HFF-Myc (cell line): ENCODE measurements around the gene RDH5.

Source experiments
- DNase-seq: peaks from one replicate; pipeline ENCODE4 v3.0.0-alpha.2; 2011; ENCODE audit warnings: low read depth; ENCODE audit errors: extremely low read depth
- H3K4me3 ChIP-seq: replicated peaks from 2 replicates; pipeline ENCODE4 v1.5.1; 2011; ENCODE audit warnings: low read depth, mild to moderate bottlenecking, control low read depth, low read length
- TF ChIP-seq, protein P1 (sequence below): IDR thresholded peaks from 2 replicates; pipeline ENCODE4 v1.5.1; 2012; ENCODE audit warnings: mild to moderate bottlenecking, low read depth, low read length, control low read depth; ENCODE audit errors: missing control alignments

The RDH5 gene

DNA sequence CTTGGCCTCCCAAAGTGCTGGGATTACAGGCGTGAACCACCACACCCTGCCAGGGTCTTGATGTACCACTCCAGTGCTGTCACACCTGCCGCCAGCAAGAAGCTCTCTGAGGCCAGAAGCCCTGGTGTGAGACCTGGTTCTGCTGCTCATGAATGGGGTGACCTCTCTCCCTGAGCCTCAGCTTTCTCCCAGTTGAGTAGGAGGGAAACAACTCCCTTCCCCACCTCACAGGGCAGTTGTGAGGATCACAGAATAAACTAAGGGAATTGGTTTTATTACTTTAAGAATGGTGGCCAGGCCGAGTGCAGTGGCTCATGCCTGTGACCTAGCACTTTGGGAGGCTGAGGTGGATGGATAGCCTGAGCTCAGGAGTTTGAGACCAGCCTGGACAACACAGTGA lies 14.4 kb downstream of the RDH5 start:
- TF ChIP-seq, protein P1, sequence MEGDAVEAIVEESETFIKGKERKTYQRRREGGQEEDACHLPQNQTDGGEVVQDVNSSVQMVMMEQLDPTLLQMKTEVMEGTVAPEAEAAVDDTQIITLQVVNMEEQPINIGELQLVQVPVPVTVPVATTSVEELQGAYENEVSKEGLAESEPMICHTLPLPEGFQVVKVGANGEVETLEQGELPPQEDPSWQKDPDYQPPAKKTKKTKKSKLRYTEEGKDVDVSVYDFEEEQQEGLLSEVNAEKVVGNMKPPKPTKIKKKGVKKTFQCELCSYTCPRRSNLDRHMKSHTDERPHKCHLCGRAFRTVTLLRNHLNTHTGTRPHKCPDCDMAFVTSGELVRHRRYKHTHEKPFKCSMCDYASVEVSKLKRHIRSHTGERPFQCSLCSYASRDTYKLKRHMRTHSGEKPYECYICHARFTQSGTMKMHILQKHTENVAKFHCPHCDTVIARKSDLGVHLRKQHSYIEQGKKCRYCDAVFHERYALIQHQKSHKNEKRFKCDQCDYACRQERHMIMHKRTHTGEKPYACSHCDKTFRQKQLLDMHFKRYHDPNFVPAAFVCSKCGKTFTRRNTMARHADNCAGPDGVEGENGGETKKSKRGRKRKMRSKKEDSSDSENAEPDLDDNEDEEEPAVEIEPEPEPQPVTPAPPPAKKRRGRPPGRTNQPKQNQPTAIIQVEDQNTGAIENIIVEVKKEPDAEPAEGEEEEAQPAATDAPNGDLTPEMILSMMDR, result no peak
- no peak overlapping the region for H3K4me3 ChIP-seq
- DNase-seq, result no peak

DNA sequence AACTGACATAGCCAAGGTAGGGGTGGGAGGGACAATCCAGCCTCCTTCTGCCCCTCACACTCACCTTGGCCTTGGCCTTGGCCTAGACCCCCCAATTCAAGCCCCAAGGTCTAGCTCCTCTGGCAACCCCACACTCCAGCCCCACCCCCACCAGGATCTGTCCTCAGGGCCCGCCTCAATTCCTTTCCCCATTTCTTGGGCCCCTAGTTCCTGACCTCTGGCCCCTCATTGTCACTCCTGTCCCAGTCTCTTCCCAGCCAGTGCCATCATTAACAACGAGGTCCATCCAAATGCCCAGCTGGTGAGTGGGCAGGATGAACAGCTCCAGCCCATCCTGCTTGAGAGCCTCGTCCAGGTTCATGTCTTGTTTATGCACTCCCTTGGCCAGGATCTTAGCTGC lies 15.9 kb downstream of the RDH5 start:
- H3K4me3 ChIP-seq, result no peak overlapping the region
- TF ChIP-seq, protein P1, result no peak

DNA sequence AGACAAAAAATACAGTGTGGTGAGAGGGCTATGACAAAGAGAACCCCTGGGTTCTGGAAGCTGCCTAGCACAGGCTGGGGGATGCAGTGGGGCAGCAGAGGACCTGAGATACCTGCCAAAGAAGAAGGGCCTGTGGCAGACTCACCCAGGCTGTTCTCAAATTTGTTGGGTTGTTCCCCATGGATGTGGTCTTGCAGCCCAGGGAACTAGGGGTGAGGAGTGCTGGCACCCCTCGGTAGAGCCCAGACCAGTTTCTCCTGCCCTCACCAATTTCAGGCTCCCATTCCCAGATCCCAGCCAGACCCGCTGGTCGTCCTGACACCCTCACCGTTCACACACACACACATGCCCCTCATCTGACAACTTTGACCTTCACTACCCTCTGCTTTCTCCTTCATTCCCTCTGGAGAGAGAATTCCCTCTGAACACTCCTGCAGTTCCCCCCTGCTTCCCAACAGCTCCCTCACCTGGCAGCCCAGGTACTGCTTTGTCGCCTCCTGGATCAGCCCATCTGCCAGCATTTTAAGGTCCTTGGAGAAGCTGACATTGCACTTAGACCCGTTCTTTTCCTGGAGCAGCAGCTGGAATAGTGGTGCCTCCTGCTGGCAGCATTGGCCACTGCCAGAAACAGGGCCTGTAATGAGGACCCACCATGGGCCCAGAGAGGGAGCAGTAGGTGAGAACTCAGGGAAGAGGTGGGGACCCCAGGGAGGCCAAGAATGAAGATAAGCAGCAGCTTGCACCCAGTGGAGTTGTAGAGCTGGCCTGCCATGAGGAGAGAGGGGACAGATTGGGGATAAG lies 16.8 kb downstream of the RDH5 start:
- H3K4me3 ChIP-seq, result no peak overlapping the region

More for the DNA sequence above, 15.9 kb downstream of the RDH5 start:
- DNase-seq, result no peak

DNA sequence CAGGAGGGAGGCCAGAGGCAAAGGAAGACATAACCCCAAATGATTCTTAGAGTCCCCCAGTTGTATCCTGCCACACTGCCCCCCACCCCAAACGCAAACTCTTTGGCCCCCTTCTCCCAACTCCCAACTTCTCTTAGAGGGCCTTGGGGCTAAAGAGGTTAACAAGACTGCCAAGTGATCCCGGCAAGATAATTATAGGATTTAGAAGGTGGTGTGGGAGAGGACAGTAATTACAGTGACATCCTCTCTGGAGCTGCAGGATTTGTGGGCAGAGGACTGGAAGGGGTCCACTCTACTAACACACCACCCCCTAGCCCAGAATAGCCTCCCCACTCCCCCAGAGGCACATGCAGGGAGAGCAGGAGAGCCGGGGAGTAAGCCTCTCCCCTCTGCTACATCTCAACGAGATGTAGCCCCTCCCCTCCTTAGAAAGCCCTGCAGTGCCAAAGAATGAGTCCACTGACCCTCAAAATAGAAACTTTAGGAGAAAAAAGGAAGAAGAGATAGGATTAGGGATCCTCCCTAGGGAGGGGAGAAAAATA lies 17.5 kb downstream of the RDH5 start:
- DNase-seq, result no peak
- TF ChIP-seq, protein P1, result no peak
- peak overlapping the region; percentile 50 for H3K4me3 ChIP-seq

More for the DNA sequence above, 16.8 kb downstream of the RDH5 start:
- TF ChIP-seq, protein P1, result peak; percentile 90
- DNase-seq, result no peak

DNA sequence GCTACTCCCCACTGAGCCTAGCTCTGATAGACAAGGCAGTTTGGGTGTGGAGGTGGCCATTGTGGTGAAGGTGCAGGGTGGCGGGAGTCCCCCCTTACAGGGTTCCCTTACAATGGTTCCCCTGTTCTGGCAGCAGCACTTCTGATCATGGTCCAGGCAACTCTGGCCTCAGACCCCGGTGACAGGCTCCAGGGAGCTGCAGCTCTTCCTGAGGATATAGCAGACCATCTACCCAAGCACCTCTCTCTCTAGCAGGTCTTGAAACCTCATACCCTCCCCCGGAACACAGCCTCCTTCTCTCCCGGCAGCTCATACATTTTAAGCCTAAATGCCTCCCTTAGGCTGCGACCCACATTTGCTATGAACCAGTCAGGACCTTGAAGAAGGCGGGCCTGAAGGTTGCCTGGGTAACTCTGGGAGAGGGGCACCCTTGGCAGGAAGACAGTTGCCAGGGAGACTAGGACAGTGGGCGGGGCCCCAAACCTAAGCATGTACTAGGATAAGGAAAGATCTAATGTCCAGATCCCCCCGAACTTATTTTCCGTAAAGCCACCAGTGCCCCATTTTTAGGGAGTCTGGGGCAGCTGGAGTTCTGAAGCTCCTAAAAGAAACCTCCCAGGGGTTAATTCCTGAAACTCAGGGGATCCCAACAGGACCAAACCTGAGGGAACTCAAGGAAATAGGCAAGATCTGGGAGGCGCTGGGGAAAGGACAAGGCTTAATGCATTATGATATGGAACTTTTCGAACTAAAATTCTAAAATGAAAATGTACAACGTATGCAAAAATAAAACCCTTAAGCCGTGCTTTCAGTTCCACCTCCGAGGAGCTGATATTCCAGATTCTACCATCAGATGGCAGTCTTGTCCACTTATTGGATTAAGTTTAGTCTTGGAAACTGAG lies 18.2 kb downstream of the RDH5 start:
- DNase-seq, result peak; percentile 78
- peak overlapping the region; percentile 50 for H3K4me3 ChIP-seq
- TF ChIP-seq, protein P1, result peak; percentile 61

DNA sequence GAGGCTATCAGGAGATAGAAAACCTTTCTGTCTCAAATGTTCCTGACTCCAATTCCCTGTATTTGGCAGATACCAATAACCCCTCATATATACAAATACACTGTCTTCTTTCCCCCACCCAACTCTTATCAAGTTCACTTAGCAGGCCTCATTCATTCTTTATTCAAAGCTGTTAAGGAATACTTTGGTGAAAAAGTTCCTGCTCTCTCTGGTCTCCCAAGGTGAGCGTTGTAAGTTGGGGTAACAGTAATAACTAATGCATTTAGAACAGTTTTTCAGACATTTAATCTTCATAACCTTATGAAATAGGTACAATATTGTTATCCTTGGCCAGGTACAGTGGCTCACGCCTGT lies 18.8 kb downstream of the RDH5 start:
- DNase-seq, result no peak
- peak overlapping the region; percentile 50; the same call in 1 of the 2 replicates for H3K4me3 ChIP-seq
- TF ChIP-seq, protein P1, result no peak
